HG03442 (cell line): Measurements from ENCODE around the gene SGSM1.

Experiments used
- ATAC-seq: cut with Tn5 transposase; IDR thresholded peaks from one replicate; pipeline ENCODE4 v1.9.1; 2021; ENCODE audit warnings: mild to moderate bottlenecking, moderate library complexity; ENCODE audit not compliant: unreplicated experiment

SGSM1 gene

GRCh38 chr22:24803064-24803542 is 2.9 kb upstream of the SGSM1 start:
- ATAC-seq, result no peak

GRCh38 chr22:24806663-24807001 is 621 bp downstream of the SGSM1 start:
- ATAC-seq, result no peak

GRCh38 chr22:24807284-24807950 is 1.4 kb downstream of the SGSM1 start:
- no peak for ATAC-seq

GRCh38 chr22:24809331-24809730 is 3.3 kb downstream of the SGSM1 start:
- no peak for ATAC-seq

DNA sequence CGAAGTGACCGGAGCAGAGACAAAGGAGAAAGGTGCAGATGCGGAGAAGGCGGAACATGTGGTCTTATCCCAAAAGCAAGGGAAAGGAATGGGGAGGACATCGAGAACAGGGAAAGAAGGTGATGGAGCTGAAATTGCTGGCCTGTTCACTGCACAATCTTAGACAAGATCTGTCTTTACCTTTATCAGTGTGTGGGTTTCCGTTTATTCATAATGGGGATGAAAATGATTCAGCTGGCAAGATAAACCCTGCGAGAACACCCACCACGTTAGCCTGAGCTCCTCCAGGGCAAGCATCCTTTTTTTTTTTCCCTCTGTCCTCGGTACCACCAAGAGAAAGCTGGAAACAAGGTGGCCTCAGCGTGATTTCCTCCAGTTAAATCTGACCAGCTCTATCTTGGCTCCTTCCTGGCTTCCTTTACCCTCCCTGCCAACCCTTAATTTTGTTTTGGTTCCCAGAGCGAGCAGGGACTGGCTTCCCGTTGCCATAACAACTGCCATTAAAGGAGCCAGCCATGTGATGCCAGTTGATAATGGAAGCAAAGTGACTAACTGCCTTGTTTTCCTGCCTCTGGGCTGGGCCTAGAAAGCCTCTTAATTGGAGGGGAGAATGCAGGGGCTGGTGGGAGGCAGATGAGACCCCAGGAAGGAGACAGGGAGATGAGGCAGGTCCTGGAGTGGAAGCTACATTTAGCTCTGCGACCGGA is 4.2 kb downstream of the SGSM1 start:
- no peak for ATAC-seq

DNA sequence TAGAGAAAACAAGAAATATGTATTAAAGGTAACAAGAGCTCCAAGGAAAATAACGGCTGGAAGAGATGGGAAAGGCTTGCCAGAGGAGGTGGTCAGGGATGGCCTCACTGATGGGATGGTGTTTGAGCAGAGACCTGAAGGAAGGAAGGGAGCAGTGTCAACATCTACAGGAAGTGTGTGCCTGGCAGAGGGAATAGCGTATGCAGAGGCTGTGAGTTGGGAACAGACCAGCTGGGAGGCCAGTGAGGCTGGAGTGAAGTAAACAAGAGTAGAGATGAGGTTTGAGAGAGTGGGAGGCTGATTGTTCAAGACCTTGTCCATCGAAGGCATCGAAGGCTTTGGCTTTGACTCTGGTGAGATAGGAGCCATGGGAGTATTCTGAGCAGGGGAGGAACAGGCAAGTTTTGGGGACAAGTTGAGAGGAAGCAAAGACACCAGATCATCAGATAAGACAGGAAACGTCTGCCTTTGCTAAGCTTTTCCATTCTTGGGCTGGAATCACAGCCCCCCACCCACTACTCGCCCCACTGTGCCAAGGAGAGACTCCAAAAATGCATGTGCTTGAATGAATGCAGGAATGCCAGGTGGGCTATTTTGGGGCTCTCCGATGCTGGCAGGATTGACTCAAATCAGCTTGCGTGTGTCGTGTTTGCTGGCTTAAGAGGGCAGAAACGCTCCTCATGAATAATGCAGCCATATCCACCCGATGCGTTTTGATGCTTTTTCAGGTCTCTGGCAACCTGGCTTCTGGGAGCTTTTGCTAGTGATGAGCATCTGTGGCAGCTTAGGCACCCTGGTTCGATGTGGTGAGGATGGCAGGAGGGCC is 7.2 kb downstream of the SGSM1 start:
- no peak for ATAC-seq

DNA sequence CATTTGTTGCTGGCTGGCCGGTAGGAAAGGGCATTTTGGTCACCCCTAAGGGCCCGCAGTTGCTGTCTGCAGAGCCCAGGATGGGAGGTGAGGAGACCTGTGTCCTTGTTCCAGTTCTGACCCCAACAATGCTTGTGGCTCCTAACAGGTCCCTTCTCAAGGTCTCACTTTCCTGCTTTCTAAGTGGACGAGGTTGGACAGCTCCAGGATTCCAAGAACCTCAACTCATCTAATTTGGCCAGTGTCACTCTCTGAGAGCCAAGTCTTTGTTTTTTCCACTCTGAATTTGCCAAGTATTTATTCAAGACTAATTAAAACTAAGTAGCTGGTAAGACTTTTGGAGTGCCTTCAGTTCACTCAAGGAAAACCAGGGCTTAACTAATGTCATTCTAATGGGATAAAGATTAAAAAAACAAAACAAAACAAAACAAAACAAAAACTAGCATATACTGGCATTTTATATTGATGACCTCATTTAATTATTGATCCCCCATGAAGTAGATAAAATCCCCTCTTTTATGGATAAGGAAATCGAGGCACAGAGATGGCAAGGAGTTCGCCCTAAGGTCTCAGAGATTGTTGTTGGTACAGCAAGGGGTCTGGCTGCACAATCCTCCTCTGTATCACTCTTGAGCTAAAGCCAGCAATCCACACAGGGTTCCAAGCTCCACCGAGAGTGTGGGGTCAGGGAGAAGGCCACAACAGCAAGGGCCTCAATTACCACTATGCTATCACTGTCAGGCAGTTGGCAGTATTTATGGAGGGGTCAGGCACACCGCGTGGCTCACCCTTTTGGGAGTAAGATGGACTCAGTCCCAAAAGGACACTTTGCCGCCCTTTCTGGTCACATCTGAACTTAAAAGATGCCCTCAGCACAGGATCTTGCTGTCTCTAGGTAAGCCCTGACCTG is 8.1 kb downstream of the SGSM1 start:
- no peak for ATAC-seq

GRCh38 chr22:24816806-24817205 is 10.8 kb downstream of the SGSM1 start:
- ATAC-seq, result no peak

- ATAC-seq, result no peak
These were observed 13.5 kb downstream of the SGSM1 start for GRCh38 chr22:24819487-24819886.

- no peak for ATAC-seq
These were observed 14.0 kb downstream of the SGSM1 start for GRCh38 chr22:24819911-24820461.

- no peak for ATAC-seq
These were observed 16.5 kb downstream of the SGSM1 start for GRCh38 chr22:24822471-24822870.

DNA sequence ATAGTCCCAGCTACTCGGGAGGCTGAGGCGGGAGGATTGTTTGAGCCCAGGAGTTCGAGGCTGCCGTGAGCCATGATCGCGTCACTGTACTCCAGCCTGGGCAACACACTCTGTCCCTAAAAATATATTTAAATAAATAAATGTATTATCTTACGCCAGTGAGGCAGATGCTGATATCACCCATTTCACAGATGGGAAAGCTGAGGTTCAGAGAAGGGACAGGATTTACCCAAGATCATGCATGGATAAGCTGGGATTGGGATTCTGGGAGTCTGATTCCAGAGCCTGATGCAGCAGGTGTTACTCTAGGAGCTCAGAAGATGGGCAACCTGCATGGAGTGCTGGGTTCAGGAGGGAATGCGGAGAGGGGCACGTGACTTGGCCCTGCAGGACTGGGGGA is 17.8 kb downstream of the SGSM1 start:
- no peak for ATAC-seq

- no peak for ATAC-seq
These were observed 18.2 kb downstream of the SGSM1 start for GRCh38 chr22:24824250-24824649.

DNA sequence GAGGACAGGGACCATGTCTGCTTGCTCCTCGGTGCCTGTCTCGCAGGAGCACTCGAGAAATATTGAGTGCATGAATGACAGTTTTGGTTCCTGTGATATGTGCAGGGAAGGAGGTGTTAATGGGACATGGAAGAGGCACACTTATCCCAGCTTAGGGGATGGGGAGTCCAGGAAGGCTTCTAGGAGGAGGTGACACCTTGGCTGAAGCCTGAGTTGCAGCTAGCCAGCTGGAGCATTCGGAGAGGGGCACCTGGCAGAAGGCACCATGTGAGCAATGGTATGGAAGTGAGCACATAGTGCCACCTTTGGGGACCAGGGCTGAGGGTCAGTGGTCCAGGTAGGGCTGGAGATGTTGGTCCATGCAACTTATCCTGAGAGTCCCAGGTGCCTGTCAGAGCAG is 18.9 kb downstream of the SGSM1 start:
- ATAC-seq, result no peak

DNA sequence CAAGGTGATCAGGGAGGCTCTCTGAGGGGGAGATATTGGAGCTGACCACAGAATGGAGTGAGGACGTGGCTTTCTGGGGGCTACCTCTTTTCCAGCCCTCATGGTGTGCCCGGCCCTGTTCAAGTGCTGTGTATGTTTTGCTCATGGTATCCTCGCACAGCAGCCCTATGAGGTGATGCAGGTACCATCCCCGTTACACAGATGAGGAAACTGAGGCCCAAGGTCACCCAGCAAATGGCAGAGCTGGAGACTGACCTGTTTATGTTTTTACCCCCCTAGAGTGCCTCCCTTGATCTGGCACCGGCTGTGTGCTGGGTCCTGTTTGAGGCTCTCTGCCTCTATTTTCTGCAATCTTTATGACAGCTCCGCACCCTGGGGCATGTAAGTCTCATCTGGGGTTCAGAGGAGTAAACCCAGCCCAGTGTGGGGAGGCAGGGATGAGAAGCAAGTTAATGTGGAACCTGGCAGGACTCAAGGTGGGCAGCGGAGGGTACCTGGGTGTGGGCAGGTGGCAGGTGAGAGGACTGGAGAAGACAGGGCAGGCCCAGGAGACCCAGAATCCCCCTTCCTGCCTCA is 20.8 kb downstream of the SGSM1 start:
- no peak for ATAC-seq

GRCh38 chr22:24827296-24827695 is 21.3 kb downstream of the SGSM1 start:
- no peak for ATAC-seq

- ATAC-seq, result no peak
These were observed 24.4 kb downstream of the SGSM1 start for GRCh38 chr22:24830205-24830979.

DNA sequence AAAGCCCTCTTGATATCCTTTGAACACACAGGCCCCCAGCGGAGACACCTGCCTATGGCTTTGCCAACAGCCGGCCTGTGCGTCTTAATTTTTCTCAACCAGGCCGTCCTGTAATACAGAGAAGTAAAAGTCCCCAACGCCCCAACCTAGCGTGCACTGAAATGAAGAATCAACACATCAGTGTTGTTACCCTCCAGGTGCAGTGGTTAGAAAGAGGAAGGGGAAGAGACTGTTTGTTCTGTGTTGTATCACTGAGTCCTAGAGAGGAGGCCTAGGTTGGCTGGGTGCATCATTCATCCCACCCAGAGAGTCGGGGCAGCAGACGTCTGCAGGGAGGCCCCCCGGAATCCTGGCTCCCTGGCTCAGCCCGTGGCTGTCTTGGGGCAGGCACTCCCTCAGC is 25.7 kb downstream of the SGSM1 start:
- ATAC-seq, result no peak

DNA sequence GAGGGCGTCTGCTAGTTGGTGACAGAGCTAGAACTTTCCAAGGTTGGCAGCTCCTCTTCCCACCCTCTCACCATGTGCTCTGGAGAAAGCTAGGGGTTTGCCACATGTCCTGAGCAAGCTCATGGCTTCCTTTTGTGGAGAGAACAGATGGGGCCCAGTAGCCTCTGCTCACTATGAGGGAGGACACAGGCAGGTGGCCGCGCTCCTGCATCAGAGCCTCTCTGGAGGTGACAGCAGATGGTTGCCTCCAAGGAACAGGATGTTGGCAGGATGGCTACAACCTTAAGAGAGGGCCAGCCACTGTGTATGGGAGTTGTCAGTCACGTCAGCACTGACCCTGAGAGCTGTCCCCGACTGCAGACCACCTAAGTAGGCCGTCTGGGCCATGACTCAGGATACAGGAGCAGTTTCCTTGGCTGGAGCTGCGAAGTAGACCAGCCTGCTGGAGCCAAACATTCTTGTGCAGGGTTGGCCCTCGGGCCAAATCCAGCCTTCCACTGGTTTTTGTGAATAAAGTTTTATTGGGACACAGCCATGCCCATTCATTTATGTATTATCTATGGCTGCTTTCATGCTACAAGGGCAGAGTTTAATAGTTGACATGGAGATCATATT is 28.0 kb downstream of the SGSM1 start:
- no peak for ATAC-seq
